ENCODE data around the gene CREB5. TPM values are rescaled to one million over a fixed set of nuclear protein-coding genes. Genes with fewer than 3 reads are reported as not detected.

CREB5 gene
- total and polyA plus RNA-seq, 2 of the 13 experiments (the other 11 are each of a cell fraction or from before 2014, with no cell fraction given) = 0.38 to 0.71 TPM

GRCh38 chr7:28753613-28754012 is 341.3 kb downstream of the CREB5 start (continued):
- TF ChIP-seq ZBTB40 (IDR thresholded peaks at IDR 0.05) (no peak), ZBTB40 (CRISPR knock-in tag; IDR thresholded peaks at IDR 0.05) (no peak), BATF2 (CRISPR knock-in tag; IDR thresholded peaks at IDR 0.05) (no peak), NFIC (IDR thresholded peaks at IDR 0.05; ENCODE audit: low read length) (no peak), ZNF180 (CRISPR knock-in tag; IDR thresholded peaks at IDR 0.05; ENCODE audit: borderline replicate concordance, low read depth) (no peak), ZZZ3 (CRISPR knock-in tag; IDR thresholded peaks at IDR 0.05; ENCODE audit: borderline replicate concordance) (no peak), ZNF577 (CRISPR knock-in tag; IDR thresholded peaks at IDR 0.05; ENCODE audit: borderline replicate concordance, low read depth) (no peak), ZNF432 (CRISPR knock-in tag; IDR thresholded peaks at IDR 0.05; ENCODE audit: borderline replicate concordance) (no peak), TBX2 (CRISPR knock-in tag; IDR thresholded peaks at IDR 0.05; ENCODE audit: borderline replicate concordance) (no peak), ZNF737 (CRISPR knock-in tag; IDR thresholded peaks at IDR 0.05; ENCODE audit: borderline replicate concordance) (no peak)
